ENCODE data around the gene PTPN4. TPM values are rescaled to one million over a fixed set of nuclear protein-coding genes. Genes with fewer than 3 reads are reported as not detected.

The PTPN4 gene
- total and polyA plus RNA-seq, 2 donors (not counting 1 experiment from before 2014, with no cell fraction given) = 5.3 to 22.3 TPM

DNA sequence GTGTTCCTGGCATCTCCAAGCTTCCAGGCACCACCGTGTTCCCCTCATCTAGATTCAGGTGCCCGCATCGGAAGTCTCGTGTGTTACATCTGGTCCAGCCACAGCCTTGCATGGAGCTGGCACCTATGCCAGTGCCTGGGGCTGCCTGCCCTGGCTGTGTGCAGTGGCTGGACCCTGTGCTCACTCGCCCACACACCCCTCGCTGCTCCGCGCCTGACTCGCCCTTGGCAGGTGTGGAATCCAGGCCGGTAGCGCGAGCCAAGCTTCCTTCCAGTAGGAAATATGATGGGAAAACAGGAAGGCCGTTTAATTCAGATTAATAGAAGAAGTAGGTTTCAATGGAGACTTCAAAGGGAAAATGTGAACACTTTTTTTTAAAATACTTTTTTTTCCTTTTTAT lies 78.0 kb downstream of the PTPN4 start:
- Histone ChIP-seq H3K36me3 (ENCODE audit: control insufficient read depth, insufficient read depth, low read length) (no peaks in the 10 kb centered on the region), H3K27ac (ENCODE audit: insufficient read depth, low read length) (no peak overlapping the region), H3K79me2 (ENCODE audit: control insufficient read depth, insufficient read depth, low read length) (no peaks in the 10 kb centered on the region), H2AFZ (ENCODE audit: low read length) (no peak overlapping the region), H3K4me3 (replicated peaks in 1 of 4; ENCODE audit: control extremely low read depth in 1 of 4, insufficient read depth in 1 of 4, low read depth in 3 of 4, low read length in 4 of 4) (no peak overlapping the region), H3K27me3 (ENCODE audit: control insufficient read depth, insufficient read depth, low read length) (no peaks in the 10 kb centered on the region), H3K9me3 (ENCODE audit: control insufficient read depth, insufficient read depth, low read depth, low read length) (no peaks in the 10 kb centered on the region), H3K4me2 (ENCODE audit: extremely low read depth, insufficient read depth, low read length) (no peak overlapping the region), H3K4me1 (ENCODE audit: control insufficient read depth, extremely low read depth, insufficient read depth, low read length) (no peaks in the 10 kb centered on the region), H3K9ac (ENCODE audit: insufficient read depth, low read length) (no peak overlapping the region), H4K20me1 (ENCODE audit: control insufficient read depth, extremely low read depth, insufficient read depth, low read length) (no peaks in the 10 kb centered on the region)
- TF ChIP-seq EZH2 (IDR thresholded peaks at IDR 0.05; ENCODE audit: low read length, missing control alignments) = no peak
- TF ChIP-seq, protein P1, sequence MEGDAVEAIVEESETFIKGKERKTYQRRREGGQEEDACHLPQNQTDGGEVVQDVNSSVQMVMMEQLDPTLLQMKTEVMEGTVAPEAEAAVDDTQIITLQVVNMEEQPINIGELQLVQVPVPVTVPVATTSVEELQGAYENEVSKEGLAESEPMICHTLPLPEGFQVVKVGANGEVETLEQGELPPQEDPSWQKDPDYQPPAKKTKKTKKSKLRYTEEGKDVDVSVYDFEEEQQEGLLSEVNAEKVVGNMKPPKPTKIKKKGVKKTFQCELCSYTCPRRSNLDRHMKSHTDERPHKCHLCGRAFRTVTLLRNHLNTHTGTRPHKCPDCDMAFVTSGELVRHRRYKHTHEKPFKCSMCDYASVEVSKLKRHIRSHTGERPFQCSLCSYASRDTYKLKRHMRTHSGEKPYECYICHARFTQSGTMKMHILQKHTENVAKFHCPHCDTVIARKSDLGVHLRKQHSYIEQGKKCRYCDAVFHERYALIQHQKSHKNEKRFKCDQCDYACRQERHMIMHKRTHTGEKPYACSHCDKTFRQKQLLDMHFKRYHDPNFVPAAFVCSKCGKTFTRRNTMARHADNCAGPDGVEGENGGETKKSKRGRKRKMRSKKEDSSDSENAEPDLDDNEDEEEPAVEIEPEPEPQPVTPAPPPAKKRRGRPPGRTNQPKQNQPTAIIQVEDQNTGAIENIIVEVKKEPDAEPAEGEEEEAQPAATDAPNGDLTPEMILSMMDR (conservative IDR thresholded peaks at IDR 0.05 in 1 of 2, IDR thresholded peaks at IDR 0.05 in 1 of 2; ENCODE audit: low read depth in 1 of 2, low read length in 2 of 2) = no peak
- no peak for DNase-seq (ENCODE audit: low read depth in 2 of 2)

- DNase-seq (ENCODE audit: low read depth in 2 of 2) = no peak
- Histone ChIP-seq H2AFZ (ENCODE audit: low read length) (no peak overlapping the region), H3K79me2 (ENCODE audit: control insufficient read depth, insufficient read depth, low read length) (no peaks in the 10 kb centered on the region), H3K4me1 (ENCODE audit: control insufficient read depth, extremely low read depth, insufficient read depth, low read length) (no peaks in the 10 kb centered on the region), H3K36me3 (ENCODE audit: control insufficient read depth, insufficient read depth, low read length) (no peaks in the 10 kb centered on the region), H3K9me3 (ENCODE audit: control insufficient read depth, insufficient read depth, low read depth, low read length) (no peaks in the 10 kb centered on the region), H3K27ac (ENCODE audit: insufficient read depth, low read length) (no peak overlapping the region), H3K4me3 (replicated peaks in 1 of 4; ENCODE audit: control extremely low read depth in 1 of 4, insufficient read depth in 1 of 4, low read depth in 3 of 4, low read length in 4 of 4) (no peak overlapping the region), H4K20me1 (ENCODE audit: control insufficient read depth, extremely low read depth, insufficient read depth, low read length) (no peaks in the 10 kb centered on the region), H3K9ac (ENCODE audit: insufficient read depth, low read length) (no peak overlapping the region), H3K4me2 (ENCODE audit: extremely low read depth, insufficient read depth, low read length) (no peak overlapping the region), H3K27me3 (ENCODE audit: control insufficient read depth, insufficient read depth, low read length) (no peaks in the 10 kb centered on the region)
- no peak for TF ChIP-seq EZH2 (IDR thresholded peaks at IDR 0.05; ENCODE audit: low read length, missing control alignments)
- TF ChIP-seq, protein P1 (conservative IDR thresholded peaks at IDR 0.05 in 1 of 2, IDR thresholded peaks at IDR 0.05 in 1 of 2; ENCODE audit: low read depth in 1 of 2, low read length in 2 of 2) = no peak
Observed at GRCh38 chr2:119838179-119838578, 78.5 kb downstream of the PTPN4 start.

GRCh38 chr2:119841550-119841949 lies 81.8 kb downstream of the PTPN4 start:
- H3K4me1 ChIP-seq (ENCODE audit: control insufficient read depth, extremely low read depth, insufficient read depth, low read length) = no peaks in the 10 kb centered on the region
- no peak overlapping the region for H3K9ac ChIP-seq (ENCODE audit: insufficient read depth, low read length)
- no peaks in the 10 kb centered on the region for H3K36me3 ChIP-seq (ENCODE audit: control insufficient read depth, insufficient read depth, low read length)
- no peak overlapping the region for H3K4me2 ChIP-seq (ENCODE audit: extremely low read depth, insufficient read depth, low read length)
- TF ChIP-seq, protein P1 (conservative IDR thresholded peaks at IDR 0.05 in 1 of 2, IDR thresholded peaks at IDR 0.05 in 1 of 2; ENCODE audit: low read depth in 1 of 2, low read length in 2 of 2) = no peak
- TF ChIP-seq EZH2 (IDR thresholded peaks at IDR 0.05; ENCODE audit: low read length, missing control alignments) = no peak
- no peaks in the 10 kb centered on the region for H3K9me3 ChIP-seq (ENCODE audit: control insufficient read depth, insufficient read depth, low read depth, low read length)
- no peak overlapping the region for H3K27ac ChIP-seq (ENCODE audit: insufficient read depth, low read length)
- no peak overlapping the region for H3K4me3 ChIP-seq (replicated peaks in 1 of 4; ENCODE audit: control extremely low read depth in 1 of 4, insufficient read depth in 1 of 4, low read depth in 3 of 4, low read length in 4 of 4)
- H3K79me2 ChIP-seq (ENCODE audit: control insufficient read depth, insufficient read depth, low read length) = no peaks in the 10 kb centered on the region
- no peaks in the 10 kb centered on the region for H4K20me1 ChIP-seq (ENCODE audit: control insufficient read depth, extremely low read depth, insufficient read depth, low read length)
- H2AFZ ChIP-seq (ENCODE audit: low read length) = no peak overlapping the region
- peak in 1 of 2 donors; percentile 46 for DNase-seq (ENCODE audit: low read depth in 2 of 2)
- H3K27me3 ChIP-seq (ENCODE audit: control insufficient read depth, insufficient read depth, low read length) = no peaks in the 10 kb centered on the region
